ENCODE results near the gene KIF14. TPM values are rescaled to one million over a fixed set of nuclear protein-coding genes. Genes with fewer than 3 reads are reported as not detected.

Gene KIF14
- total and polyA plus RNA-seq, 2 experiments from 2014 or later: 13.3 to 23.2 TPM

DNA sequence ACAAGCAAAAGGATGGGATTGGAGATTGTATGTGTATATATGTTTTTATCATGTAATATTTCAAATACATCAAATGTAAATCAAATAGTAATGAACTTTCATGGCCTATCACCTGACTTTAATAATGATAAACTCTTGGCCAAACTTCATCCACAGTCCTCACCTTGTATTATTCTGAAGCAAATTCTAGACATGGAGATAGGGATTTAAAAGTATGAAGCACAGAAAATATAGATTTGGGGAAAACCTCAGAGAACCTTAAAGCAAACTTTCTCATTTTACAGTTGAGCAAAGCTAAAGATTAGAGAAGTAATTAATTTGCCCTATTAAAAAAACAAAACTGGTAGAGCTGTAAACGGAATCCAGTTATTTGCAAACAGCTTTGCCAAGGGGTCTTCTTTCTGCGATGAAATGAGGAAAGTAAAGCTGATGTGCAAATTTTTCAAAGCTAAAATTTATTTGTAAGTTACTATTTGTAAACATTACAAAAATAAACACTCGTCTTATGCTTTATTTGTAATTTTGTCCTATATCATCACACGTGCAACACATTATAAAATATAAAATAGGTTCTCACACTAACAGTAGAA lies 19.9 kb upstream of the KIF14 start:
- peaks cover 4% of the 10 kb centered on the region for H3K27me3 Mint-ChIP-seq (ENCODE audit: insufficient read depth, low read depth, poor library complexity)
- H3K4me1 Mint-ChIP-seq: peaks cover 2% of the 10 kb centered on the region
- Histone ChIP-seq H3K27me3 (ENCODE audit: insufficient read depth) (no peaks in the 10 kb centered on the region), H3K79me2 (replicated peaks; ENCODE audit: insufficient read depth) (no peaks in the 10 kb centered on the region), H3K27ac (ENCODE audit: low read depth) (no peak overlapping the region), H3K36me3 (ENCODE audit: insufficient read depth) (no peaks in the 10 kb centered on the region), H4K20me1 (replicated peaks; ENCODE audit: insufficient read depth) (no peaks in the 10 kb centered on the region), H3K4me3 (no peak overlapping the region), H3F3A (replicated peaks; ENCODE audit: low read depth) (no peaks in the 10 kb centered on the region), H3K4me2 (no peak overlapping the region), H2AFZ (no peak overlapping the region), H3K4me1 (ENCODE audit: insufficient read depth) (no peaks in the 10 kb centered on the region), H3K9me2 (ENCODE audit: insufficient read depth) (no peaks in the 10 kb centered on the region)
- DNase-seq (ENCODE audit: low spot score): no peak
- H3K27ac Mint-ChIP-seq: peak overlapping the region; percentile 38
- no peak overlapping the region for H3K4me3 Mint-ChIP-seq
- no peaks in the 10 kb centered on the region; the same call in 2 of the 3 replicates for H3K9me3 Mint-ChIP-seq
- peaks cover 8% of the 10 kb centered on the region; the same call in 2 of the 3 replicates for H3K36me3 Mint-ChIP-seq (ENCODE audit: low read depth)
- TF ChIP-seq EZH2 (IDR thresholded peaks at IDR 0.05; ENCODE audit: low read depth, unreplicated experiment) (no peak), JUNB (IDR thresholded peaks at IDR 0.05; ENCODE audit: unreplicated experiment) (no peak), STAT1 (IDR thresholded peaks at IDR 0.05; ENCODE audit: unreplicated experiment) (no peak), EZH2phosphoT487 (IDR thresholded peaks at IDR 0.05; ENCODE audit: unreplicated experiment) (no peak), ZNF331 (CRISPR knock-in tag; IDR thresholded peaks at IDR 0.05; ENCODE audit: low read depth) (no peak), NANOG (IDR thresholded peaks at IDR 0.05; ENCODE audit: borderline replicate concordance) (no peak), POLR2AphosphoS5 (IDR thresholded peaks at IDR 0.05; ENCODE audit: low read depth) (no peak), CREB1 (CRISPR knock-in tag; IDR thresholded peaks at IDR 0.05; ENCODE audit: low read depth) (no peak), ZNF114 (CRISPR knock-in tag; IDR thresholded peaks at IDR 0.05) (no peak)
- TF ChIP-seq, protein P1, sequence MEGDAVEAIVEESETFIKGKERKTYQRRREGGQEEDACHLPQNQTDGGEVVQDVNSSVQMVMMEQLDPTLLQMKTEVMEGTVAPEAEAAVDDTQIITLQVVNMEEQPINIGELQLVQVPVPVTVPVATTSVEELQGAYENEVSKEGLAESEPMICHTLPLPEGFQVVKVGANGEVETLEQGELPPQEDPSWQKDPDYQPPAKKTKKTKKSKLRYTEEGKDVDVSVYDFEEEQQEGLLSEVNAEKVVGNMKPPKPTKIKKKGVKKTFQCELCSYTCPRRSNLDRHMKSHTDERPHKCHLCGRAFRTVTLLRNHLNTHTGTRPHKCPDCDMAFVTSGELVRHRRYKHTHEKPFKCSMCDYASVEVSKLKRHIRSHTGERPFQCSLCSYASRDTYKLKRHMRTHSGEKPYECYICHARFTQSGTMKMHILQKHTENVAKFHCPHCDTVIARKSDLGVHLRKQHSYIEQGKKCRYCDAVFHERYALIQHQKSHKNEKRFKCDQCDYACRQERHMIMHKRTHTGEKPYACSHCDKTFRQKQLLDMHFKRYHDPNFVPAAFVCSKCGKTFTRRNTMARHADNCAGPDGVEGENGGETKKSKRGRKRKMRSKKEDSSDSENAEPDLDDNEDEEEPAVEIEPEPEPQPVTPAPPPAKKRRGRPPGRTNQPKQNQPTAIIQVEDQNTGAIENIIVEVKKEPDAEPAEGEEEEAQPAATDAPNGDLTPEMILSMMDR (conservative IDR thresholded peaks at IDR 0.05; ENCODE audit: low read depth in 2 of 2): no peak
- TF ChIP-seq, protein P2, sequence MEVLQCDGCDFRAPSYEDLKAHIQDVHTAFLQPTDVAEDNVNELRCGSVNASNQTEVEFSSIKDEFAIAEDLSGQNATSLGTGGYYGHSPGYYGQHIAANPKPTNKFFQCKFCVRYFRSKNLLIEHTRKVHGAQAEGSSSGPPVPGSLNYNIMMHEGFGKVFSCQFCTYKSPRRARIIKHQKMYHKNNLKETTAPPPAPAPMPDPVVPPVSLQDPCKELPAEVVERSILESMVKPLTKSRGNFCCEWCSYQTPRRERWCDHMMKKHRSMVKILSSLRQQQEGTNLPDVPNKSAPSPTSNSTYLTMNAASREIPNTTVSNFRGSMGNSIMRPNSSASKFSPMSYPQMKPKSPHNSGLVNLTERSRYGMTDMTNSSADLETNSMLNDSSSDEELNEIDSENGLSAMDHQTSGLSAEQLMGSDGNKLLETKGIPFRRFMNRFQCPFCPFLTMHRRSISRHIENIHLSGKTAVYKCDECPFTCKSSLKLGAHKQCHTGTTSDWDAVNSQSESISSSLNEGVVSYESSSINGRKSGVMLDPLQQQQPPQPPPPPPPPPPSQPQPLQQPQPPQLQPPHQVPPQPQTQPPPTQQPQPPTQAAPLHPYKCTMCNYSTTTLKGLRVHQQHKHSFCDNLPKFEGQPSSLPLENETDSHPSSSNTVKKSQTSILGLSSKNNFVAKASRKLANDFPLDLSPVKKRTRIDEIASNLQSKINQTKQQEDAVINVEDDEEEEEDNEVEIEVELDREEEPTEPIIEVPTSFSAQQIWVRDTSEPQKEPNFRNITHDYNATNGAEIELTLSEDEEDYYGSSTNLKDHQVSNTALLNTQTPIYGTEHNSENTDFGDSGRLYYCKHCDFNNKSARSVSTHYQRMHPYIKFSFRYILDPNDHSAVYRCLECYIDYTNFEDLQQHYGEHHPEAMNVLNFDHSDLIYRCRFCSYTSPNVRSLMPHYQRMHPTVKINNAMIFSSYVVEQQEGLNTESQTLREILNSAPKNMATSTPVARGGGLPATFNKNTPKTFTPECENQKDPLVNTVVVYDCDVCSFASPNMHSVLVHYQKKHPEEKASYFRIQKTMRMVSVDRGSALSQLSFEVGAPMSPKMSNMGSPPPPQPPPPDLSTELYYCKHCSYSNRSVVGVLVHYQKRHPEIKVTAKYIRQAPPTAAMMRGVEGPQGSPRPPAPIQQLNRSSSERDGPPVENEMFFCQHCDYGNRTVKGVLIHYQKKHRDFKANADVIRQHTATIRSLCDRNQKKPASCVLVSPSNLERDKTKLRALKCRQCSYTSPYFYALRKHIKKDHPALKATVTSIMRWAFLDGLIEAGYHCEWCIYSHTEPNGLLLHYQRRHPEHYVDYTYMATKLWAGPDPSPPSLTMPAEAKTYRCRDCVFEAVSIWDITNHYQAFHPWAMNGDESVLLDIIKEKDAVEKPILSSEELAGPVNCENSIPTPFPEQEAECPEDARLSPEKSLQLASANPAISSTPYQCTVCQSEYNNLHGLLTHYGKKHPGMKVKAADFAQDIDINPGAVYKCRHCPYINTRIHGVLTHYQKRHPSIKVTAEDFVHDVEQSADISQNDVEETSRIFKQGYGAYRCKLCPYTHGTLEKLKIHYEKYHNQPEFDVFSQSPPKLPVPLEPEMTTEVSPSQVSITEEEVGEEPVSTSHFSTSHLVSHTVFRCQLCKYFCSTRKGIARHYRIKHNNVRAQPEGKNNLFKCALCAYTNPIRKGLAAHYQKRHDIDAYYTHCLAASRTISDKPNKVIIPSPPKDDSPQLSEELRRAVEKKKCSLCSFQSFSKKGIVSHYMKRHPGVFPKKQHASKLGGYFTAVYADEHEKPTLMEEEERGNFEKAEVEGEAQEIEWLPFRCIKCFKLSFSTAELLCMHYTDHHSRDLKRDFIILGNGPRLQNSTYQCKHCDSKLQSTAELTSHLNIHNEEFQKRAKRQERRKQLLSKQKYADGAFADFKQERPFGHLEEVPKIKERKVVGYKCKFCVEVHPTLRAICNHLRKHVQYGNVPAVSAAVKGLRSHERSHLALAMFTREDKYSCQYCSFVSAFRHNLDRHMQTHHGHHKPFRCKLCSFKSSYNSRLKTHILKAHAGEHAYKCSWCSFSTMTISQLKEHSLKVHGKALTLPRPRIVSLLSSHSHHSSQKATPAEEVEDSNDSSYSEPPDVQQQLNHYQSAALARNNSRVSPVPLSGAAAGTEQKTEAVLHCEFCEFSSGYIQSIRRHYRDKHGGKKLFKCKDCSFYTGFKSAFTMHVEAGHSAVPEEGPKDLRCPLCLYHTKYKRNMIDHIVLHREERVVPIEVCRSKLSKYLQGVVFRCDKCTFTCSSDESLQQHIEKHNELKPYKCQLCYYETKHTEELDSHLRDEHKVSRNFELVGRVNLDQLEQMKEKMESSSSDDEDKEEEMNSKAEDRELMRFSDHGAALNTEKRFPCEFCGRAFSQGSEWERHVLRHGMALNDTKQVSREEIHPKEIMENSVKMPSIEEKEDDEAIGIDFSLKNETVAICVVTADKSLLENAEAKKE (CRISPR knock-in tag; IDR thresholded peaks at IDR 0.05): no peak
- TF ChIP-seq, protein P3, sequence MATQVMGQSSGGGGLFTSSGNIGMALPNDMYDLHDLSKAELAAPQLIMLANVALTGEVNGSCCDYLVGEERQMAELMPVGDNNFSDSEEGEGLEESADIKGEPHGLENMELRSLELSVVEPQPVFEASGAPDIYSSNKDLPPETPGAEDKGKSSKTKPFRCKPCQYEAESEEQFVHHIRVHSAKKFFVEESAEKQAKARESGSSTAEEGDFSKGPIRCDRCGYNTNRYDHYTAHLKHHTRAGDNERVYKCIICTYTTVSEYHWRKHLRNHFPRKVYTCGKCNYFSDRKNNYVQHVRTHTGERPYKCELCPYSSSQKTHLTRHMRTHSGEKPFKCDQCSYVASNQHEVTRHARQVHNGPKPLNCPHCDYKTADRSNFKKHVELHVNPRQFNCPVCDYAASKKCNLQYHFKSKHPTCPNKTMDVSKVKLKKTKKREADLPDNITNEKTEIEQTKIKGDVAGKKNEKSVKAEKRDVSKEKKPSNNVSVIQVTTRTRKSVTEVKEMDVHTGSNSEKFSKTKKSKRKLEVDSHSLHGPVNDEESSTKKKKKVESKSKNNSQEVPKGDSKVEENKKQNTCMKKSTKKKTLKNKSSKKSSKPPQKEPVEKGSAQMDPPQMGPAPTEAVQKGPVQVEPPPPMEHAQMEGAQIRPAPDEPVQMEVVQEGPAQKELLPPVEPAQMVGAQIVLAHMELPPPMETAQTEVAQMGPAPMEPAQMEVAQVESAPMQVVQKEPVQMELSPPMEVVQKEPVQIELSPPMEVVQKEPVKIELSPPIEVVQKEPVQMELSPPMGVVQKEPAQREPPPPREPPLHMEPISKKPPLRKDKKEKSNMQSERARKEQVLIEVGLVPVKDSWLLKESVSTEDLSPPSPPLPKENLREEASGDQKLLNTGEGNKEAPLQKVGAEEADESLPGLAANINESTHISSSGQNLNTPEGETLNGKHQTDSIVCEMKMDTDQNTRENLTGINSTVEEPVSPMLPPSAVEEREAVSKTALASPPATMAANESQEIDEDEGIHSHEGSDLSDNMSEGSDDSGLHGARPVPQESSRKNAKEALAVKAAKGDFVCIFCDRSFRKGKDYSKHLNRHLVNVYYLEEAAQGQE (IDR thresholded peaks at IDR 0.05; ENCODE audit: unreplicated experiment): no peak
- TF ChIP-seq, protein P4, sequence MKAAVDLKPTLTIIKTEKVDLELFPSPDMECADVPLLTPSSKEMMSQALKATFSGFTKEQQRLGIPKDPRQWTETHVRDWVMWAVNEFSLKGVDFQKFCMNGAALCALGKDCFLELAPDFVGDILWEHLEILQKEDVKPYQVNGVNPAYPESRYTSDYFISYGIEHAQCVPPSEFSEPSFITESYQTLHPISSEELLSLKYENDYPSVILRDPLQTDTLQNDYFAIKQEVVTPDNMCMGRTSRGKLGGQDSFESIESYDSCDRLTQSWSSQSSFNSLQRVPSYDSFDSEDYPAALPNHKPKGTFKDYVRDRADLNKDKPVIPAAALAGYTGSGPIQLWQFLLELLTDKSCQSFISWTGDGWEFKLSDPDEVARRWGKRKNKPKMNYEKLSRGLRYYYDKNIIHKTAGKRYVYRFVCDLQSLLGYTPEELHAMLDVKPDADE (IDR thresholded peaks at IDR 0.05): no peak
- no peak for ATAC-seq

Measured in GM23338 (cell line).